Neural progenitor cell (in vitro differentiated cells): Measurements from ENCODE around the gene ATP13A3.

Source experiments
- EZH2 ChIP-seq: fragments of 200-600 bp; sonication (generic); IDR thresholded peaks from 2 replicates; pipeline ENCODE4 v1.6.1; 2017; ENCODE audit warnings: antibody characterized with exemption, mild to moderate bottlenecking, moderate library complexity
- EZH2phosphoT487 ChIP-seq: fragments of 200-600 bp; sonication (generic); IDR thresholded peaks from 2 replicates; pipeline ENCODE4 v1.6.1; 2017; ENCODE audit warnings: antibody characterized with exemption
- TF ChIP-seq, protein P1 (sequence below): fragments of 200-600 bp; sonication (generic); IDR thresholded peaks from 2 replicates; pipeline ENCODE4 v1.5.1; 2017; ENCODE audit warnings: antibody characterized with exemption, mild to moderate bottlenecking

DNA sequence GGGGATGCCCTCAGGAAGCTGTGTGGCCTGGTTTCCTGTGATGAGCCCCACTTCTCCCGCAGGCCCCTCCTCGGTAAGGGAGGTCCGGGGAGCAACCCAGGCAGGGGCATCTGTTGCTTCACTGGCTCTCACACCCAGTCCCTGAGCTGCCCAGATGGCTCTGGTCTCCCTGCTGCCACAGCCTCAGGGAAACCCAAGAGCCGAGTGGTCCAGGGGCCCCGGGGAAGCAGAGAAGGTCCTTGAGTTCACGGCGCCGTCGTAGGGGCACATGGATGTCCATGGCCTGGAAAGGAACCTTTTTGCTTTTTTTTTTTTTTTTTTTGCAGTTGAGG lies 103.9 kb downstream of the ATP13A3 start:
- TF ChIP-seq, protein P1, sequence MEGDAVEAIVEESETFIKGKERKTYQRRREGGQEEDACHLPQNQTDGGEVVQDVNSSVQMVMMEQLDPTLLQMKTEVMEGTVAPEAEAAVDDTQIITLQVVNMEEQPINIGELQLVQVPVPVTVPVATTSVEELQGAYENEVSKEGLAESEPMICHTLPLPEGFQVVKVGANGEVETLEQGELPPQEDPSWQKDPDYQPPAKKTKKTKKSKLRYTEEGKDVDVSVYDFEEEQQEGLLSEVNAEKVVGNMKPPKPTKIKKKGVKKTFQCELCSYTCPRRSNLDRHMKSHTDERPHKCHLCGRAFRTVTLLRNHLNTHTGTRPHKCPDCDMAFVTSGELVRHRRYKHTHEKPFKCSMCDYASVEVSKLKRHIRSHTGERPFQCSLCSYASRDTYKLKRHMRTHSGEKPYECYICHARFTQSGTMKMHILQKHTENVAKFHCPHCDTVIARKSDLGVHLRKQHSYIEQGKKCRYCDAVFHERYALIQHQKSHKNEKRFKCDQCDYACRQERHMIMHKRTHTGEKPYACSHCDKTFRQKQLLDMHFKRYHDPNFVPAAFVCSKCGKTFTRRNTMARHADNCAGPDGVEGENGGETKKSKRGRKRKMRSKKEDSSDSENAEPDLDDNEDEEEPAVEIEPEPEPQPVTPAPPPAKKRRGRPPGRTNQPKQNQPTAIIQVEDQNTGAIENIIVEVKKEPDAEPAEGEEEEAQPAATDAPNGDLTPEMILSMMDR, result no peak
- TF ChIP-seq EZH2 (no peak), EZH2phosphoT487 (no peak)
